OCI-LY7 (cell line): Measurements from ENCODE around the gene RNPEPL1. TPM values are rescaled to one million over a fixed set of nuclear protein-coding genes. Genes with fewer than 3 reads are reported as not detected.
A peak's percentile ranks its signal among the peaks of the same experiment; 100 is the strongest.

ENCODE experiments used
- BruUV-seq: library from RNA; stranded (reverse); fragments of 400-500 nt; replicated peaks from 2 replicates; lab custom pipeline; 2021; lab: Mats Ljungman, UMichigan
- CTCF ChIA-PET: fragments of 300-600 bp; sonication (Branson Sonifier 250); formaldehyde crosslinking; loops from one replicate; lab custom pipeline; 2022; ENCODE audit warnings: antibody characterized with exemption; ENCODE audit not compliant: unreplicated experiment; lab: Charles Lee
- POLR2A ChIA-PET: fragments of 300-600 bp; sonication (Branson Sonifier 250); formaldehyde crosslinking; loops from one replicate; lab custom pipeline; 2022; ENCODE audit warnings: antibody characterized with exemption; lab: Charles Lee
- DNase-seq: peaks from one replicate; pipeline ENCODE4 v3.0.0-alpha.2; 2015; ENCODE audit warnings: low spot score
- H2AFZ ChIP-seq: fragments of 200-600 bp; sonication (generic), shearing (Covaris generic); 2 replicates; pipeline ENCODE4 v1.6.1; 2014; ENCODE audit warnings: mild to moderate bottlenecking, antibody characterized with exemption, low read length, moderate library complexity
- H3K27ac ChIP-seq: fragments of 200-600 bp; sonication (generic); 2 replicates; pipeline ENCODE4 v1.5.1; 2014; ENCODE audit warnings: mixed run types, low read depth, mild to moderate bottlenecking, moderate library complexity, low read length, inconsistent platforms; ENCODE audit not compliant: poor library complexity, severe bottlenecking
- H3K36me3 ChIP-seq: fragments of 200-600 bp; sonication (generic); 2 replicates; pipeline ENCODE4 v1.6.1; 2014; ENCODE audit warnings: mild to moderate bottlenecking, antibody characterized with exemption, low read length, moderate library complexity, mixed read lengths; ENCODE audit not compliant: insufficient read depth
- H3K4me1 ChIP-seq: fragments of 200-600 bp; sonication (generic); 2 replicates; pipeline ENCODE4 v1.5.1; 2014; ENCODE audit warnings: mild to moderate bottlenecking, low read length; ENCODE audit not compliant: insufficient read depth, poor library complexity, severe bottlenecking
- H3K4me2 ChIP-seq: fragments of 200-600 bp; sonication (generic); 2 replicates; pipeline ENCODE4 v1.6.1; 2014; ENCODE audit warnings: mild to moderate bottlenecking, low read length
- H3K4me3 ChIP-seq: fragments of 200-600 bp; sonication (generic); 2 replicates; pipeline ENCODE4 v1.5.1; 2014; ENCODE audit warnings: mild to moderate bottlenecking, low read depth, low read length; ENCODE audit not compliant: poor library complexity, severe bottlenecking
- H3K79me2 ChIP-seq: fragments of 200-600 bp; sonication (generic); 2 replicates; pipeline ENCODE4 v1.6.1; 2016; ENCODE audit warnings: low read depth, mild to moderate bottlenecking, low read length, moderate library complexity, mixed read lengths; ENCODE audit not compliant: insufficient read depth
- H3K9me2 ChIP-seq: fragments of 200-600 bp; sonication (generic); 2 replicates; pipeline ENCODE4 v1.6.1; 2016; ENCODE audit warnings: mild to moderate bottlenecking, low read length, mixed read lengths; ENCODE audit not compliant: insufficient read depth
- H3K9me3 ChIP-seq: fragments of 200-600 bp; sonication (generic); 2 replicates; pipeline ENCODE4 v1.6.1; 2014; ENCODE audit warnings: mild to moderate bottlenecking, mixed run types, low read length, mixed read lengths
- H4K20me1 ChIP-seq: fragments of 200-600 bp; sonication (generic); 2 replicates; pipeline ENCODE4 v1.6.1; 2014; ENCODE audit warnings: mild to moderate bottlenecking, antibody characterized with exemption, low read length, moderate library complexity, mixed read lengths; ENCODE audit not compliant: insufficient read depth
- EZH2phosphoT487 ChIP-seq: fragments of 200-600 bp; sonication (generic); IDR thresholded peaks from 2 replicates; pipeline ENCODE4 v1.6.1; 2018; ENCODE audit warnings: low read depth, borderline replicate concordance, mild to moderate bottlenecking, mixed run types, antibody characterized with exemption, low read length, moderate library complexity, mixed read lengths
- intact Hi-C: fragments of 100-400 bp; cut with micrococcal nuclease; formaldehyde crosslinking; loops from one replicate; pipeline ENCODE4 v1.10.0; 2022; ENCODE audit not compliant: unreplicated experiment
- total RNA-seq, 2 experiments: library from RNA; depleted of rRNA in 1 of 2; stranded (reverse); fragments of >200 nt in 1 of 2; shearing (Covaris generic) in 1 of 2; gene quantifications; 2 replicates each; pipeline ENCODE4 v1.2.3, GENCODE V29; 2014 to 2022
- TF ChIP-seq, protein P1 (sequence below): fragments of 200-600 bp; sonication (generic); conservative IDR thresholded peaks from 2 replicates; pipeline ENCODE4 v1.5.1; 2014; ENCODE audit warnings: mild to moderate bottlenecking, antibody characterized with exemption, low read length, moderate library complexity, mixed read lengths

RNPEPL1 gene
- total RNA-seq, 2 experiments from 2014 or later, result 41.9 to 51.8 TPM

DNA sequence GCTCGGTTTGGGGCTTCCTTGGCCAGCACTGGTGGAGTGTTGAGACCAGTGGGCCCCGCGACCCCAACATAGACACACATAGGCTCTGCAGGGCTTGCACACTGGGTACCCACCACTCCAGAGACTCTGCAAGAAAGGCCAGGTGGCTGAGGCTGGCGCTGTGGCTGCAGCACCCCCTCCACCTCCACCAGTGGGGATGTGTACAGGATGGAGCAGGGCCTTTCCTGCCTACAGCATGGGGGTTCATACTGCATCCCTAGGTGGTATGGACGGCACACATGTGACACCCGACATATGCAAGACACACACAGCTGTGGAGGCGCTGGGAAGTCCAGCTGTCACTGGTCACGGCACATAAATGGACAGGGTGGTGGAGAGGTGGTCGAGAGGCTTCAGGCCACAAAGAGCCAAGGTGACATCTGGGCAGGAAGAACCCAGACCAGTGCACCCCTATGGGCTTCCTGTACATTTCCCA, 1.3 kb downstream of the RNPEPL1 start:
- Histone ChIP-seq H3K4me2 (peak overlapping the region; percentile 99), H4K20me1 (0 out of 2 replicates have a peak, but pooled peaks cover 5% of the 10 kb centered on the region), H3K4me3 (peak overlapping the region; percentile 83), H3K36me3 (no peaks in the 10 kb centered on the region; the same call in 1 of the 2 replicates), H3K4me1 (peaks cover 44% of the 10 kb centered on the region), H3K9me3 (no peaks in the 10 kb centered on the region), H2AFZ (no peak overlapping the region), H3K79me2 (peaks cover 13% of the 10 kb centered on the region; the same call in 1 of the 2 replicates), H3K9me2 (no peaks in the 10 kb centered on the region), H3K27ac (peak overlapping the region; percentile 57)
- ChIA-PET POLR2A (interaction anchor here (1.2 kb wide), 1 partner anchor 10 kb away, joined by 3 read pairs; no protein-coding TSS in a partner anchor), CTCF (interaction anchor here (0.6 to 1.4 kb wide), 2 partner anchors 15 to 102 kb away, joined by 3 to 5 read pairs; no protein-coding TSS in a partner anchor)
- no peak for TF ChIP-seq EZH2phosphoT487
- TF ChIP-seq, protein P1, sequence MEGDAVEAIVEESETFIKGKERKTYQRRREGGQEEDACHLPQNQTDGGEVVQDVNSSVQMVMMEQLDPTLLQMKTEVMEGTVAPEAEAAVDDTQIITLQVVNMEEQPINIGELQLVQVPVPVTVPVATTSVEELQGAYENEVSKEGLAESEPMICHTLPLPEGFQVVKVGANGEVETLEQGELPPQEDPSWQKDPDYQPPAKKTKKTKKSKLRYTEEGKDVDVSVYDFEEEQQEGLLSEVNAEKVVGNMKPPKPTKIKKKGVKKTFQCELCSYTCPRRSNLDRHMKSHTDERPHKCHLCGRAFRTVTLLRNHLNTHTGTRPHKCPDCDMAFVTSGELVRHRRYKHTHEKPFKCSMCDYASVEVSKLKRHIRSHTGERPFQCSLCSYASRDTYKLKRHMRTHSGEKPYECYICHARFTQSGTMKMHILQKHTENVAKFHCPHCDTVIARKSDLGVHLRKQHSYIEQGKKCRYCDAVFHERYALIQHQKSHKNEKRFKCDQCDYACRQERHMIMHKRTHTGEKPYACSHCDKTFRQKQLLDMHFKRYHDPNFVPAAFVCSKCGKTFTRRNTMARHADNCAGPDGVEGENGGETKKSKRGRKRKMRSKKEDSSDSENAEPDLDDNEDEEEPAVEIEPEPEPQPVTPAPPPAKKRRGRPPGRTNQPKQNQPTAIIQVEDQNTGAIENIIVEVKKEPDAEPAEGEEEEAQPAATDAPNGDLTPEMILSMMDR, result no peak
- peak; percentile 42 for DNase-seq
- intact Hi-C loops, result no loop called here
- TSS peak; percentile 49 for BruUV-seq

DNA sequence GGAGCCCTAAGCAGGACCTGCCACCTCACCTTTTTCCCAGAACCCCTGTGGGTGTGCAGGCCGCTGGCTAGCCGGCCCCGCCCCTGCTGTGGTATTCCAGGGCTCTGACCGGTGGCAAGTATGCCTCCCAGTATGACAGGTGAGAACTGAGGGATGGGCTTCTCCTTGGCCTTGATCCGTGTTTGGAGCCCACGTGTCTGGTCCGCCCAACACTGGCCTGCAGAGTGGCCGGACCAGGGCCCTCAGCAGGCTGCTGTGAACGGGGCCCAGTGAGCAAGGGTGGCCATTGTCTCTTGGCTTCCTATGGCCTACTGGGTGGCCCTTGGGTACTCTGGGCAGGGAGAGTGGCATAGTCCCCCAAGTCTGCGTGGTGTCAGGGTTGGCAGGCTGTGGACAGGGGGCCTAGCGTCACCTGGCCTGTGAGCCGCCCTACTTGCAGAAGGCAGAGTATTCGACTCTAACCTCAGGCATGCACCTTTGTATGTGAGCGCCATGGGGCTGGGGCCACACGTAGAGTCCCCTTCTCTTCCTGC, 1.8 kb downstream of the RNPEPL1 start:
- no peaks in the 10 kb centered on the region for H3K9me2 ChIP-seq
- no peaks in the 10 kb centered on the region for H3K9me3 ChIP-seq
- no peak for DNase-seq
- peaks cover 39% of the 10 kb centered on the region for H3K4me1 ChIP-seq
- BruUV-seq, result no TSS peak
- POLR2A ChIA-PET, result no interaction called here
- H3K4me3 ChIP-seq, result peak overlapping the region; percentile 83
- TF ChIP-seq EZH2phosphoT487, result no peak
- TF ChIP-seq, protein P1, result no peak
- intact Hi-C loops, result no loop called here
- peak overlapping the region; percentile 99 for H3K4me2 ChIP-seq
- H4K20me1 ChIP-seq, result 0 out of 2 replicates have a peak, but pooled peaks cover 5% of the 10 kb centered on the region
- peaks cover 13% of the 10 kb centered on the region; the same call in 1 of the 2 replicates for H3K79me2 ChIP-seq
- H2AFZ ChIP-seq, result no peak overlapping the region
- no peak overlapping the region for H3K27ac ChIP-seq
- peaks cover 4% of the 10 kb centered on the region; the same call in 1 of the 2 replicates for H3K36me3 ChIP-seq
- CTCF ChIA-PET, result no interaction called here
